IMR-90 (cell line): ENCODE results near the gene HMOX2. TPM values are rescaled to one million over a fixed set of nuclear protein-coding genes. Genes with fewer than 3 reads are reported as not detected.

ENCODE experiments used
- ATAC-seq: fragments of 200-7000 bp; cut with Tn5 transposase; 2 replicates; pipeline ENCODE4 v1.9.1; 2020; ENCODE audit warnings: low read depth, mild to moderate bottlenecking, moderate library complexity
- BruUV-seq: library from RNA; stranded (reverse); fragments of 400-500 nt; replicated peaks from 2 replicates; lab custom pipeline; 2021; lab: Mats Ljungman, UMichigan
- CTCF ChIA-PET: fragments of 300-600 bp; formaldehyde crosslinking; extraction: SDS; loops from one replicate; lab custom pipeline; 2021; ENCODE audit warnings: antibody characterized with exemption; lab: Yijun Ruan, JAX
- POLR2A ChIA-PET: fragments of 300-600 bp; sonication (Branson Sonifier 250); formaldehyde crosslinking; loops from one replicate; lab custom pipeline; 2022; ENCODE audit warnings: antibody characterized with exemption; ENCODE audit not compliant: unreplicated experiment; lab: Charles Lee
- DNase-seq: peaks from one replicate; pipeline ENCODE4 v3.0.0; 2013
- H2AFZ ChIP-seq: replicated peaks from 2 replicates; pipeline ENCODE3; 2013; ENCODE audit warnings: low read length, mild to moderate bottlenecking; ENCODE audit not compliant: poor library complexity
- H2AK5ac ChIP-seq: 2 replicates; pipeline ENCODE4 v1.6.1; 2013; ENCODE audit warnings: low read depth, low read length, inconsistent platforms
- H2AK9ac ChIP-seq: replicated peaks from 2 replicates; pipeline ENCODE3; 2013; ENCODE audit warnings: mild to moderate bottlenecking, low read depth, low read length, moderate library complexity; ENCODE audit not compliant: poor library complexity
- H2BK120ac ChIP-seq: 2 replicates; pipeline ENCODE4 v1.6.1; 2013; ENCODE audit warnings: low read depth, low read length, inconsistent platforms
- H2BK15ac ChIP-seq: 3 replicates; pipeline ENCODE4 v1.6.1; 2013; ENCODE audit warnings: low read depth, low read length, inconsistent platforms
- H2BK20ac ChIP-seq: 2 replicates; pipeline ENCODE4 v1.6.1; 2013; ENCODE audit warnings: low read depth, mild to moderate bottlenecking, inconsistent platforms, low read length, moderate library complexity
- H2BK5ac ChIP-seq: 2 replicates; pipeline ENCODE4 v1.6.1; 2013; ENCODE audit warnings: mild to moderate bottlenecking, low read depth, low read length, inconsistent platforms; ENCODE audit not compliant: poor library complexity, severe bottlenecking
- H3K14ac ChIP-seq: replicated peaks from 2 replicates; pipeline ENCODE4 v1.6.1; 2013; ENCODE audit warnings: low read depth, low read length, inconsistent platforms
- H3K18ac ChIP-seq: 2 replicates; pipeline ENCODE4 v1.6.1; 2013; ENCODE audit warnings: low read depth, low read length, control low read depth
- H3K23ac ChIP-seq: 2 replicates; pipeline ENCODE4 v1.6.1; 2013; ENCODE audit warnings: low read depth, low read length, inconsistent platforms
- H3K27ac ChIP-seq: 2 replicates; pipeline ENCODE4 v1.5.1; 2013; ENCODE audit warnings: mild to moderate bottlenecking, control low read depth, low read length; ENCODE audit not compliant: insufficient read depth
- H3K27me3 ChIP-seq: 2 replicates; pipeline ENCODE4 v1.6.1; 2013; ENCODE audit warnings: low read length; ENCODE audit not compliant: control insufficient read depth, insufficient read depth
- H3K36me3 ChIP-seq: 2 replicates; pipeline ENCODE4 v1.6.1; 2013; ENCODE audit warnings: low read length, mixed read lengths; ENCODE audit not compliant: control insufficient read depth, insufficient read depth
- H3K4ac ChIP-seq: 2 replicates; pipeline ENCODE4 v1.6.1; 2013; ENCODE audit warnings: low read depth, low read length, inconsistent platforms
- H3K4me1 ChIP-seq: 2 replicates; pipeline ENCODE4 v1.6.1; 2013; ENCODE audit warnings: low read length, mixed read lengths; ENCODE audit not compliant: control insufficient read depth, insufficient read depth
- H3K4me2 ChIP-seq: 2 replicates; pipeline ENCODE4 v1.6.1; 2013; ENCODE audit warnings: low read depth, mild to moderate bottlenecking, control low read depth, low read length, moderate library complexity
- H3K4me3 ChIP-seq: 2 replicates; pipeline ENCODE4 v1.5.1; 2013; ENCODE audit warnings: low read depth, mild to moderate bottlenecking, control low read depth, low read length, moderate library complexity; ENCODE audit not compliant: insufficient read depth
- H3K56ac ChIP-seq: 2 replicates; pipeline ENCODE4 v1.6.1; 2013; ENCODE audit warnings: low read length, inconsistent platforms; ENCODE audit not compliant: insufficient read depth; ENCODE audit errors: extremely low read depth
- H3K79me1 ChIP-seq, 2 experiments: 2 replicates each; pipeline ENCODE4 v1.6.1; 2013; ENCODE audit warnings: low read length in 2 of 2, inconsistent platforms in 1 of 2, low read depth in 1 of 2
- H3K9ac ChIP-seq: 2 replicates; pipeline ENCODE4 v1.6.1; 2013; ENCODE audit warnings: low read depth, low read length, control low read depth
- H3K9me1 ChIP-seq: 2 replicates; pipeline ENCODE4 v1.6.1; 2013; ENCODE audit warnings: low read length, inconsistent platforms; ENCODE audit not compliant: insufficient read depth
- H3K9me3 ChIP-seq: 2 replicates; pipeline ENCODE4 v1.6.1; 2013; ENCODE audit warnings: low read length; ENCODE audit not compliant: control insufficient read depth, insufficient read depth
- H4K20me1 ChIP-seq: 2 replicates; pipeline ENCODE4 v1.6.1; 2013; ENCODE audit warnings: low read length, inconsistent platforms; ENCODE audit not compliant: insufficient read depth
- H4K5ac ChIP-seq: 2 replicates; pipeline ENCODE4 v1.6.1; 2013; ENCODE audit warnings: mild to moderate bottlenecking, low read depth, low read length, control low read depth
- H4K8ac ChIP-seq, 2 experiments: 2 replicates each; pipeline ENCODE4 v1.6.1; 2013; ENCODE audit warnings: low read depth in 2 of 2, low read length in 2 of 2, control low read depth in 1 of 2, inconsistent platforms in 1 of 2
- H4K91ac ChIP-seq: 2 replicates; pipeline ENCODE4 v1.6.1; 2013; ENCODE audit warnings: low read depth, low read length, inconsistent platforms; ENCODE audit not compliant: insufficient read depth
- RFX5 ChIP-seq: IDR thresholded peaks from 2 replicates; pipeline ENCODE4 v1.8.0; 2012; ENCODE audit warnings: low read depth, mild to moderate bottlenecking, low read length, moderate library complexity
- WGBS, 2 experiments: methylation state at CpG; one replicate each; pipeline versions ENCODE4 v1.1.5 to v1.1.7; 2013; ENCODE audit warnings: missing lambda C conversion rate in 2 of 2; ENCODE audit not compliant: insufficient read length in 1 of 2; ENCODE audit errors: extremely low coverage in 2 of 2; 5-methylcytosine and 5-hydroxymethylcytosine counted together
- dilution Hi-C: fragments of 300-500 bp; cut with HindIII; formaldehyde crosslinking; loops from one replicate; pipeline ENCODE4 v1.14.3; 2018; ENCODE audit warnings: low sequenced_read_pairs; ENCODE audit not compliant: unreplicated experiment
- in situ Hi-C: fragments of 300-500 bp; cut with MboI; formaldehyde crosslinking; loops from 3 replicates; pipeline ENCODE4 v1.14.3; 2019; ENCODE audit warnings: low sequenced_read_pairs, inconsistent platforms, mixed read lengths
- intact Hi-C: fragments of 100-400 bp; cut with micrococcal nuclease; formaldehyde crosslinking; loops from 2 replicates; pipeline ENCODE4 v1.10.0; 2022
- polyA plus RNA-seq, 3 experiments: library from polyadenylated mRNA; depleted of rRNA; stranded (reverse); fragments of >200 nt; gene quantifications; 2 replicates each; pipeline ENCODE4 v1.2.3, GENCODE V29; 2012; ENCODE audit warnings: low replicate concordance in 1 of 3
- total RNA-seq: library from RNA; depleted of rRNA; stranded (reverse); fragments of >200 nt; gene quantifications from 2 replicates; pipeline ENCODE4 v1.2.3, GENCODE V29; 2012
- TF ChIP-seq, protein P1 (sequence below): fragments of 150-350 bp; IDR thresholded peaks from 2 replicates; pipeline ENCODE4 v1.6.1; 2017; ENCODE audit warnings: mild to moderate bottlenecking, antibody characterized with exemption, low read length, low read depth
- TF ChIP-seq, protein P2 (sequence below): conservative IDR thresholded peaks from 2 replicates; pipeline ENCODE4 v1.5.1; 2012; ENCODE audit warnings: mild to moderate bottlenecking, low read depth, low read length, improper control_type of control experiment

Gene HMOX2
- total and polyA plus RNA-seq, 2 of the 4 experiments (the other 2 are of a cell fraction) = 93.9 to 98.8 TPM

DNA sequence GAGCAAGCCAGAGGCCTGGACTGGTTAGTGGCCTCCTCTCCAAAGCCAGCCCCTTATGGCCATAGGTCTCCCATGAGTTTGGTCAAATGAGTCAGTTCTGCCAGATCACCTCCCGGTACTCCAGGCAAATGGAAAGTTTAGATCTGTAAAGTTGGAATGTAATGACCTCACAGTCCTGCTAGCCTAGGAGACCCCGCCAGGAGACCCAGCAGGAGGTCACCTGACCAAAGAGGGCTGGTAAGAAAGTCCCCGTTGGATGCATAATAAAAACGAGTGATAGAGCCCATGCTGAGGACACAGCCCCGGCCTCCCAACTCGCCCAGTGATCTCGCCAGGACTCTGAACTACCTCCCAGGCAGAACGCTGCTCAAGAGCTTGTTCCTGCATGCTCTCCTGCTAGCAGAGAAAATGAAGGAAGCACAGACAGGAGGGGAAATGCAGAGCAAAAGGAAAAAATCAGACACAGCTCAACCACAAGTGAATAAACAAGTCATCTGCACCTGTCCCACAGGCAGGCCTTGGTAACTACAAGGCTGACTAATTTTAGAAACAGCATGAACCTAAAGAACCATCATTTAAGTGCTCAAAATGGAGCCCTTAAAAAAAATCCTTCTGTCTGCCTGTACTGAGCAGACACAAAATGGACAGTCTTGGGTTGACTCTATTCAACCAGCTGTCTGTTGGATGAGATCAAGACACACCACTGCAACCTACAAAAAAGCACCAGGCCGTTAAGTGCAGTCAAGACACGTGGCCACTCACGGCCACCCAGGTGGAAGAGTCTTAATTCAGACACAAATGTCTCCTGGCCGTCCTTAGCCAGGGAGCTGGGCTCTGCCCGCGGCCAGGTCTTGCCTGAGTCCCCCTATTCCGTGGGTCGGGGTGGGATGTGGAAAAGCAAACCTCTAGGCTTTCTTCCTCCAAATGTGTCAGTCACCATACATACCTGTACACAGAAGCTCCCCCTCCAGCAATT lies 53.2 kb downstream of the HMOX2 start:
- H4K91ac ChIP-seq = no peak overlapping the region
- H3K4me2 ChIP-seq = 0 out of 2 replicates have a peak overlapping the region, but pooled peaks have one; percentile 2
- peaks cover 10% of the 10 kb centered on the region for H3K4me1 ChIP-seq
- intact Hi-C loops (no loop called here), dilution Hi-C loops (no loop called here), in situ Hi-C loops (no loop called here)
- peaks cover 29% of the 10 kb centered on the region for H3K9me1 ChIP-seq
- no peak overlapping the region for H3K4ac ChIP-seq
- DNase-seq (peak; percentile 82), ATAC-seq (peak; percentile 82)
- H3K36me3 ChIP-seq = no peaks in the 10 kb centered on the region; the same call in 1 of the 2 replicates
- TF ChIP-seq, protein P1, sequence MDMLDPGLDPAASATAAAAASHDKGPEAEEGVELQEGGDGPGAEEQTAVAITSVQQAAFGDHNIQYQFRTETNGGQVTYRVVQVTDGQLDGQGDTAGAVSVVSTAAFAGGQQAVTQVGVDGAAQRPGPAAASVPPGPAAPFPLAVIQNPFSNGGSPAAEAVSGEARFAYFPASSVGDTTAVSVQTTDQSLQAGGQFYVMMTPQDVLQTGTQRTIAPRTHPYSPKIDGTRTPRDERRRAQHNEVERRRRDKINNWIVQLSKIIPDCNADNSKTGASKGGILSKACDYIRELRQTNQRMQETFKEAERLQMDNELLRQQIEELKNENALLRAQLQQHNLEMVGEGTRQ = peak; percentile 68
- TF ChIP-seq, protein P2, sequence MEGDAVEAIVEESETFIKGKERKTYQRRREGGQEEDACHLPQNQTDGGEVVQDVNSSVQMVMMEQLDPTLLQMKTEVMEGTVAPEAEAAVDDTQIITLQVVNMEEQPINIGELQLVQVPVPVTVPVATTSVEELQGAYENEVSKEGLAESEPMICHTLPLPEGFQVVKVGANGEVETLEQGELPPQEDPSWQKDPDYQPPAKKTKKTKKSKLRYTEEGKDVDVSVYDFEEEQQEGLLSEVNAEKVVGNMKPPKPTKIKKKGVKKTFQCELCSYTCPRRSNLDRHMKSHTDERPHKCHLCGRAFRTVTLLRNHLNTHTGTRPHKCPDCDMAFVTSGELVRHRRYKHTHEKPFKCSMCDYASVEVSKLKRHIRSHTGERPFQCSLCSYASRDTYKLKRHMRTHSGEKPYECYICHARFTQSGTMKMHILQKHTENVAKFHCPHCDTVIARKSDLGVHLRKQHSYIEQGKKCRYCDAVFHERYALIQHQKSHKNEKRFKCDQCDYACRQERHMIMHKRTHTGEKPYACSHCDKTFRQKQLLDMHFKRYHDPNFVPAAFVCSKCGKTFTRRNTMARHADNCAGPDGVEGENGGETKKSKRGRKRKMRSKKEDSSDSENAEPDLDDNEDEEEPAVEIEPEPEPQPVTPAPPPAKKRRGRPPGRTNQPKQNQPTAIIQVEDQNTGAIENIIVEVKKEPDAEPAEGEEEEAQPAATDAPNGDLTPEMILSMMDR = no peak
- TF ChIP-seq RFX5 = no peak
- H3K14ac ChIP-seq = peak overlapping the region; percentile 32
- CTCF ChIA-PET = no interaction called here
- H2BK120ac ChIP-seq = no peak overlapping the region
- 80% methylated on average over 4 of the region's 16 CpGs; no CpG with 5 or more reads in 1 of the 2 experiments for WGBS, 2 experiments
- H3K23ac ChIP-seq = no peak overlapping the region
- peak overlapping the region; percentile 1; the same call in 1 of the 2 replicates for H2AK5ac ChIP-seq
- H4K5ac ChIP-seq = no peak overlapping the region
- H2BK15ac ChIP-seq = no peak overlapping the region
- no peak overlapping the region for H3K18ac ChIP-seq
- H3K27me3 ChIP-seq = no peaks in the 10 kb centered on the region
- no peak overlapping the region for H4K8ac ChIP-seq
- no peak overlapping the region for H2AK9ac ChIP-seq
- no peak overlapping the region for H3K56ac ChIP-seq
- no TSS peak for BruUV-seq
- H3K4me3 ChIP-seq = no peak overlapping the region
- peaks cover 18% of the 10 kb centered on the region for H4K20me1 ChIP-seq
- POLR2A ChIA-PET = no interaction called here
- no peak overlapping the region for H2BK20ac ChIP-seq
- no peaks in the 10 kb centered on the region for H3K9me3 ChIP-seq
- H3K27ac ChIP-seq = no peak overlapping the region
- H2BK5ac ChIP-seq = no peak overlapping the region
- no peak overlapping the region for H3K9ac ChIP-seq
- peaks cover 0 to 61% of the 10 kb centered on the region in 2 experiments; a peak in 3 of 4 replicates for H3K79me1 ChIP-seq
- peak overlapping the region; percentile 60 for H2AFZ ChIP-seq
